Heart left ventricle (tissue), 16 donors: Measurements from ENCODE around the gene FAM83E. TPM values are rescaled to one million over a fixed set of nuclear protein-coding genes. Genes with fewer than 3 reads are reported as not detected.
A peak's percentile ranks its signal among the peaks of the same experiment; 100 is the strongest.

Experiments used
- ATAC-seq, 4 donors: fragments of 200-7000 bp; cut with Tn5 transposase; one replicate each; pipeline ENCODE4 v1.9.1; 2020 to 2022; ENCODE audit warnings: moderate library complexity in 4 of 4, mild to moderate bottlenecking in 3 of 4, moderate number of reproducible peaks in 1 of 4
- DNase-seq, 5 donors: peaks; one replicate each; pipeline ENCODE4 v3.0.0-alpha.2; 2020
- H3K27ac ChIP-seq, 12 donors: fragments of 200-600 bp; sonication (generic) in 4 of 12; one replicate each; pipeline versions ENCODE4 v1.5.0 to v1.8.0; 2016 to 2022; ENCODE audit warnings: mild to moderate bottlenecking in 2 of 12
- H3K27me3 ChIP-seq, 9 donors: fragments of 200-600 bp; sonication (generic) in 2 of 9; one replicate each; pipeline versions ENCODE4 v1.5.1 to v1.8.0; 2016 to 2022; ENCODE audit warnings: mild to moderate bottlenecking in 3 of 9
- H3K36me3 ChIP-seq, 9 donors: fragments of 200-600 bp; sonication (generic) in 2 of 9; one replicate each; pipeline versions ENCODE4 v1.5.0 to v1.8.0; 2018 to 2022; ENCODE audit warnings: mild to moderate bottlenecking in 2 of 9
- H3K4me1 ChIP-seq, 12 donors: fragments of 200-600 bp; sonication (generic) in 4 of 12; one replicate each; pipeline versions ENCODE4 v1.5.0 to v1.8.0; 2016 to 2022; ENCODE audit warnings: mild to moderate bottlenecking in 3 of 12
- H3K4me3 ChIP-seq, 12 donors: fragments of 200-600 bp; sonication (generic) in 4 of 12; one replicate each; pipeline versions ENCODE4 v1.5.0 to v1.8.0; 2017 to 2022; ENCODE audit warnings: mild to moderate bottlenecking in 9 of 12, moderate library complexity in 4 of 12
- H3K9me3 ChIP-seq, 12 donors: fragments of 200-600 bp; sonication (generic) in 4 of 12; one replicate each; pipeline versions ENCODE4 v1.5.0 to v1.8.0; 2016 to 2022; ENCODE audit warnings: mild to moderate bottlenecking in 1 of 12
- POLR2A ChIP-seq, 2 donors: fragments of 450-650 bp; IDR thresholded peaks; one replicate each; pipeline ENCODE4 v1.6.1; 2017; ENCODE audit warnings: antibody characterized with exemption in 2 of 2, mild to moderate bottlenecking in 2 of 2, moderate library complexity in 2 of 2
- WGBS, 4 donors: extraction: QIAGEN DNeasy Blood & Tissue Kit in 2 of 4; methylation state at CpG; one replicate each; pipeline versions ENCODE4 v1.1.5 to v1.1.7; 2013 to 2018; 5-methylcytosine and 5-hydroxymethylcytosine counted together
- intact Hi-C, 10 donors: fragments of 100-400 bp; cut with DNase I; formaldehyde crosslinking; loops; one replicate each; pipeline versions ENCODE4 v1.11.1 to v1.14.2; 2022
- polyA plus RNA-seq, 2 donors: library from polyadenylated mRNA; stranded (reverse); fragments of 200-250 nt; gene quantifications; one replicate each; pipeline ENCODE4 v1.2.3, GENCODE V29; 2013
- total RNA-seq, 9 donors: library from RNA; depleted of rRNA in 2 of 9; stranded (reverse); fragments of >200 nt in 2 of 9; fragmentation: NEBNext Ultra II Directional in 3 of 9; extraction: Animal tissue kit (Norgen Biotek cat#: 25700) in 3 of 9; gene quantifications; one replicate each; pipeline versions ENCODE4 v1.1.0 to v1.2.4, GENCODE V29; 2016 to 2023
- TF ChIP-seq, protein P1 (sequence below), 12 donors: fragments of 200-600 bp; sonication (generic) in 4 of 12; IDR thresholded peaks; one replicate each; pipeline versions ENCODE4 v1.5.0 to v1.8.0; 2018 to 2022; ENCODE audit warnings: antibody characterized with exemption in 12 of 12, mild to moderate bottlenecking in 5 of 12
- donor health status: ischemic (EF 13 %, LVEDD 7.1; RV severe dilation, severe dysfunction).
- donor health status: healthy with polysubstance abuse.
- donor health status: DM: no; HTN: yes; CAD: no.
- donor health status: DM: no; HTN: no; CAD: no.
- donor health status: ischemic (EF 25% LVEDD 6.9; RV normal size, moderate dysfunction).
- donor health status: ischemic (EF 25% LVEDD 5.7; RV mildly dilated, moderate dysfunction).
- donor health status: healthy.
- donor health status: DM: yes; HTN: yes; CAD: no.
- donor health status: ischemic (EF 35%, LVEDD 5.7; RV mildly dilated, moderate dysfunction).
- donor health status: nonischemic (EF 11% LVEDD 7.7; RV severe dilation, severe dysfunction).
- donor health status: DM: yes; HTN: yes; CAD: no.
- donor health status: PGD.
- donor health status: ischemic (EF 29% LVEDD 5.4; RV normal size, mild dysfunction).
- donor health status: nonischemic (EF 23%, LVEDD 6.1; RV moderate dilation, normal function).

Gene FAM83E
- total and polyA plus RNA-seq, 11 donors = 0.14 TPM; not detected in 10

DNA sequence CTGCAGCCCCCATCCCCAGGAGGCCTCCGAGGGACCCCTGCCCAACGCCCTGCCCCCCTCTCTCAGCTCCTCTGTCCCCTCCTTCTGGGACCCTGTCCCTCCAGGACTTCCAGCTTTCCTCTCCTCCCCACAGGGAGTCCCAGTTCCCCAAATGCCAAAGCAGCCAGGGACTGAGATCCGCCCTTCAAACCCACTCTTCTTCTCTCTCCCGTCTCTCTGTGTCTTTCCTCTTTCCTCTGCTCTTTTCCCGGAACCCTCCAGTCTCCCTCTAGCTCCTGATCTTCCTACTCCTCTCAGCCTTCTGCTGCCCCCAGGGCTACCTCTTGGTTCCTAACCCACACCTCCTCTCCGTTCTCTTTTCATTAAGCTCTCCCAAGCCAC, 30.7 kb upstream of the FAM83E start:
- no peak for TF ChIP-seq POLR2A (IDR thresholded peaks at IDR 0.05)
- TF ChIP-seq, protein P1, sequence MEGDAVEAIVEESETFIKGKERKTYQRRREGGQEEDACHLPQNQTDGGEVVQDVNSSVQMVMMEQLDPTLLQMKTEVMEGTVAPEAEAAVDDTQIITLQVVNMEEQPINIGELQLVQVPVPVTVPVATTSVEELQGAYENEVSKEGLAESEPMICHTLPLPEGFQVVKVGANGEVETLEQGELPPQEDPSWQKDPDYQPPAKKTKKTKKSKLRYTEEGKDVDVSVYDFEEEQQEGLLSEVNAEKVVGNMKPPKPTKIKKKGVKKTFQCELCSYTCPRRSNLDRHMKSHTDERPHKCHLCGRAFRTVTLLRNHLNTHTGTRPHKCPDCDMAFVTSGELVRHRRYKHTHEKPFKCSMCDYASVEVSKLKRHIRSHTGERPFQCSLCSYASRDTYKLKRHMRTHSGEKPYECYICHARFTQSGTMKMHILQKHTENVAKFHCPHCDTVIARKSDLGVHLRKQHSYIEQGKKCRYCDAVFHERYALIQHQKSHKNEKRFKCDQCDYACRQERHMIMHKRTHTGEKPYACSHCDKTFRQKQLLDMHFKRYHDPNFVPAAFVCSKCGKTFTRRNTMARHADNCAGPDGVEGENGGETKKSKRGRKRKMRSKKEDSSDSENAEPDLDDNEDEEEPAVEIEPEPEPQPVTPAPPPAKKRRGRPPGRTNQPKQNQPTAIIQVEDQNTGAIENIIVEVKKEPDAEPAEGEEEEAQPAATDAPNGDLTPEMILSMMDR (IDR thresholded peaks at IDR 0.05) = no peak
- intact Hi-C loops = loop anchor here (5.0 to 10.0 kb wide), 10 partner anchors 69 to 329 kb away; partner anchors contain the start of genes HSD17B14 (in 6 of the 10), MAMSTR (in 2 of the 10) and FTL (in 1 of the 10)
- 0 to 2% (median 1%) methylated on average over 6 of the region's 6 CpGs for WGBS, 4 donors
- Histone ChIP-seq H3K9me3 (no peaks in the 10 kb centered on the region), H3K4me1 (peaks cover 0 to 29% (median 13%) of the 10 kb centered on the region in 12 donors), H3K36me3 (no peaks in the 10 kb centered on the region), H3K4me3 (peak overlapping the region; percentile 2 to 69 (median 58)), H3K27me3 (no peaks in the 10 kb centered on the region), H3K27ac (peak overlapping the region; percentile 56 to 91 (median 82))
- DNase-seq (no peak), ATAC-seq (peak in 3 of 4 donors; percentile 1 to 11 (median 7))

- DNase-seq = peak; percentile 70 to 86 (median 83)
- no peaks in the 10 kb centered on the region for H3K36me3 ChIP-seq
- peaks cover 0 to 29% (median 13%) of the 10 kb centered on the region in 12 donors for H3K4me1 ChIP-seq
- TF ChIP-seq, protein P1 (IDR thresholded peaks at IDR 0.05) = no peak
- TF ChIP-seq POLR2A (IDR thresholded peaks at IDR 0.05) = no peak
- intact Hi-C loops = loop anchor here (5.0 to 10.0 kb wide), 10 partner anchors 70 to 330 kb away; partner anchors contain the start of genes HSD17B14 (in 6 of the 10), MAMSTR (in 2 of the 10) and FTL (in 1 of the 10)
- H3K27me3 ChIP-seq = no peaks in the 10 kb centered on the region
- peak; percentile 66 to 82 (median 80) for ATAC-seq
- peak overlapping the region; percentile 2 to 69 (median 58) for H3K4me3 ChIP-seq
- WGBS, 4 donors = 1 to 4% (median 2%) methylated on average over 20 to 25 of the region's 25 CpGs
- peak overlapping the region; percentile 56 to 91 (median 82) for H3K27ac ChIP-seq
- H3K9me3 ChIP-seq = no peaks in the 10 kb centered on the region
Observed at GRCh38 chr19:48644839-48645619, 30.2 kb upstream of the FAM83E start.

DNA sequence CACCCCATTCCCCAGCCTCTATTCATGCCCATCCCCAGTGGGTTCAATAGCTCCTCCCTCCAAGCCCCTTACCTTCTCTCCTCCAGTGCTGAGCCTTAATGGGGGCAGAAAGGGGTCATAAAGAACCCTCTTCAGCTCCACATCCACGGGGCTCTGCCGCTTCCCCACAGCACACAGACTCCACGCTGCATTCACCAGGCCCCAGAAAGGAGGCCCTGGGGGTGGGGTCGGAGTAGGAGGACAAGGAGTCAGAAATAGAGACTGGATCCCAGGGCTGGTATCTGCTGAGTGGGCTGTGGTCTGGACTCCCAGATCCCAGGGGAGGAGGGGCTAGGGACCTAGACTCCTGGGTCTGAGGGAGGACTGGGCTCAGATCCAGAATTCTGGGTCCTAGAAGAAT, 29.5 kb upstream of the FAM83E start:
- peak overlapping the region in 2 of 12 donors; percentile 66 to 69 for H3K4me3 ChIP-seq
- TF ChIP-seq, protein P1 (IDR thresholded peaks at IDR 0.05) = no peak
- no peak for TF ChIP-seq POLR2A (IDR thresholded peaks at IDR 0.05)
- peaks cover 0 to 27% (median 13%) of the 10 kb centered on the region in 12 donors for H3K4me1 ChIP-seq
- no peak for ATAC-seq
- DNase-seq = peak in 3 of 5 donors; percentile 34 to 37 (median 36)
- intact Hi-C loops = loop anchor here in 6 of 10 donors (10.0 kb wide), 5 partner anchors 70 to 330 kb away; partner anchors contain the start of genes HSD17B14 (in 2 of the 6), FTL (in 1 of the 6) and MAMSTR (in 1 of the 6)
- no peaks in the 10 kb centered on the region for H3K9me3 ChIP-seq
- H3K27me3 ChIP-seq = no peaks in the 10 kb centered on the region
- H3K27ac ChIP-seq = peak overlapping the region in 1 of 12 donors; percentile 2
- WGBS, 4 donors = 72 to 76% (median 73%) methylated on average over 4 of the region's 4 CpGs
- H3K36me3 ChIP-seq = no peaks in the 10 kb centered on the region

GRCh38 chr19:48642862-48643261, 28.0 kb upstream of the FAM83E start:
- 87 to 92% (median 89%) methylated on average over 5 of the region's 5 CpGs for WGBS, 4 donors
- H3K9me3 ChIP-seq = no peaks in the 10 kb centered on the region
- TF ChIP-seq, protein P1 (IDR thresholded peaks at IDR 0.05) = no peak
- TF ChIP-seq POLR2A (IDR thresholded peaks at IDR 0.05) = no peak
- H3K4me1 ChIP-seq = peaks cover 0 to 38% (median 20%) of the 10 kb centered on the region in 12 donors
- DNase-seq (no peak), ATAC-seq (no peak)
- H3K4me3 ChIP-seq = no peak overlapping the region
- no peaks in the 10 kb centered on the region for H3K36me3 ChIP-seq
- H3K27me3 ChIP-seq = no peaks in the 10 kb centered on the region
- intact Hi-C loops = loop anchor here in 6 of 10 donors (10.0 kb wide), 5 partner anchors 72 to 332 kb away; partner anchors contain the start of genes HSD17B14 (in 2 of the 6), FTL (in 1 of the 6) and MAMSTR (in 1 of the 6)
- H3K27ac ChIP-seq = no peak overlapping the region
